BLaER1 (cell line): ENCODE measurements around the gene PLAGL2.
A peak's percentile ranks its signal among the peaks of the same experiment; 100 is the strongest.
"Not testable (repeated sequence)": the region's sequence is repeated elsewhere in the genome, so short reads cannot be mapped to it uniquely, and the experiment has no call there.

Experiments
- H3K27ac ChIP-seq: shearing (Covaris generic); formaldehyde crosslinking; 2 replicates; pipeline ENCODE4 v1.8.1; 2022
- H3K27me3 ChIP-seq: shearing (Covaris generic); formaldehyde crosslinking; 2 replicates; pipeline ENCODE4 v1.8.1; 2022
- H3K36me3 ChIP-seq: shearing (Covaris generic); formaldehyde crosslinking; 2 replicates; pipeline ENCODE4 v1.8.1; 2022
- H3K4me1 ChIP-seq: shearing (Covaris generic); formaldehyde crosslinking; 2 replicates; pipeline ENCODE4 v1.8.1; 2022
- H3K4me2 ChIP-seq: shearing (Covaris generic); formaldehyde crosslinking; 2 replicates; pipeline ENCODE4 v1.8.1; 2022
- H3K4me3 ChIP-seq: shearing (Covaris generic); formaldehyde crosslinking; 2 replicates; pipeline ENCODE4 v1.8.1; 2022
- H3K9ac ChIP-seq: shearing (Covaris generic); formaldehyde crosslinking; 2 replicates; pipeline ENCODE4 v1.8.1; 2022
- H3K9me3 ChIP-seq: shearing (Covaris generic); formaldehyde crosslinking; 2 replicates; pipeline ENCODE4 v1.8.1; 2022
- H4K20me1 ChIP-seq: shearing (Covaris generic); formaldehyde crosslinking; 2 replicates; pipeline ENCODE4 v1.8.1; 2022
- Cebpa-rat ChIP-seq: shearing (Covaris generic); IDR thresholded peaks from 2 replicates; pipeline ENCODE4 v1.8.1; 2022

Gene PLAGL2

GRCh38 chr20:32186506-32186905 is 21.0 kb downstream of the PLAGL2 start:
- Histone ChIP-seq H3K4me3 (no peak overlapping the region), H3K27me3 (peaks cover 26% of the 10 kb centered on the region), H3K27ac (no peak overlapping the region), H3K4me1 (peaks cover 39% of the 10 kb centered on the region), H3K9ac (no peak overlapping the region), H4K20me1 (peaks cover 37% of the 10 kb centered on the region), H3K4me2 (no peak overlapping the region), H3K9me3 (no peaks in the 10 kb centered on the region), H3K36me3 (peaks cover 3% of the 10 kb centered on the region; the same call in 1 of the 2 replicates)
- TF ChIP-seq Cebpa-rat: no peak

DNA sequence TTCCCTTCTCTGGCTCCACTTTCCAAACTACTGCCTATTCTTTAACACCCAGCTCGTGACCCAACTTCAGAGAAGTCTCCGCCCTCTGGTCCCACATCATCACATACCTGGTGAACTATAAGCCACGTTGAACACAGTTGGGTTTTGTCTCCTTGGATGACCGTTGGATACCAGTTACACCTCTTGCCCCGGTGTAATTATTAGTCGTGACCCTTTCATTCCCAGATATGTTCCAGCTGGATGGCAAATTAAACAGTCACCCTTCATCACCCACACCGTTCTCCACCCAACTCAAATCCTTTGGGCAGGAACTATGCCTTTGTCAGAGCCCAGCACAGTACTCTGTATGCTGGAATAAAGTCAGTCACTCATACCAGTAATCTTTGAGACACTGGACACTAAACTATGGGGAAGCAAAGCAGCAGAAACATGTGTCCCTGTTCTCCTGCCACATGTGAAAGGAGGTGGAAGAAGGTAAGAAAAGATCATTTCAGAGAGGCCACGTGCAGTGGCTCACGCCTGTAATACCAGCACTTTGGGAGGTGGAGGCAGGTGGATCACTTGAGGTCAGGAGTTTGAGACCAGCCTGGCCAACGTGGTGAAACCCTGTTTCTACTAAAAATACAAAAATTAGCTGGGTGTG is 22.5 kb downstream of the PLAGL2 start:
- Histone ChIP-seq H3K4me1 (peaks cover 25% of the 10 kb centered on the region), H3K4me3 (no peak overlapping the region)
- no peak for TF ChIP-seq Cebpa-rat

GRCh38 chr20:32183947-32184635 is 23.5 kb downstream of the PLAGL2 start:
- H3K9me3 ChIP-seq: no peaks in the 10 kb centered on the region
- no peak overlapping the region for H3K4me3 ChIP-seq
- TF ChIP-seq Cebpa-rat: no peak
- H3K27ac ChIP-seq: no peak overlapping the region
- H3K4me2 ChIP-seq: peak overlapping the region; percentile 53
- H4K20me1 ChIP-seq: peaks cover 13% of the 10 kb centered on the region
- H3K27me3 ChIP-seq: peaks cover 2% of the 10 kb centered on the region
- peaks cover 19% of the 10 kb centered on the region for H3K4me1 ChIP-seq
- no peaks in the 10 kb centered on the region for H3K36me3 ChIP-seq
- no peak overlapping the region for H3K9ac ChIP-seq

More for the DNA sequence above, 22.5 kb downstream of the PLAGL2 start:
- H3K27ac ChIP-seq: no peak overlapping the region
- peaks cover 23% of the 10 kb centered on the region for H4K20me1 ChIP-seq
- no peak overlapping the region for H3K9ac ChIP-seq
- no peak overlapping the region for H3K4me2 ChIP-seq
- no peaks in the 10 kb centered on the region for H3K36me3 ChIP-seq
- H3K9me3 ChIP-seq: no peaks in the 10 kb centered on the region
- peaks cover 12% of the 10 kb centered on the region for H3K27me3 ChIP-seq

DNA sequence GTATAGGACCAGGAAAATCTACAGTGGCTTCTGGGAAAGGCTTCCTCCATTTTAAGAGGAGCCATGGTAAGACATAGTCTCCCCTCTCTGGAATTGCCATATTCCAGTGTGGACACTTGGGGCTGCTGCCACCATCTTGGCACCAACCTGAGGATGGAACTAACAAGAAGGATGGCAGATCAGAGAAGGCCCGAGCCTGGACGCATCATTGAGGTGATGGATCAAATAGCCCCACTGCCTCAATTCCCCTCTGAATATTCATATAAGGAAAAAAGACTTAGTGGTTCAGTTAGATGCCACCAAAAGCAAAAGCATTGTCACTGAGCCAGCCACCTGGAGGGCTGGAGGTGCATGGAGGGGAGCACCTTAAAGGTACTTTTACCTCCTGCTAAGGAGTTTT is 25.9 kb downstream of the PLAGL2 start:
- Histone ChIP-seq H3K4me1 (peaks cover 13% of the 10 kb centered on the region), H3K27ac (no peak overlapping the region), H4K20me1 (no peaks in the 10 kb centered on the region), H3K4me3 (no peak overlapping the region), H3K27me3 (no peaks in the 10 kb centered on the region), H3K4me2 (no peak overlapping the region), H3K9ac (no peak overlapping the region), H3K36me3 (no peaks in the 10 kb centered on the region), H3K9me3 (no peaks in the 10 kb centered on the region)
- TF ChIP-seq Cebpa-rat: no peak

DNA sequence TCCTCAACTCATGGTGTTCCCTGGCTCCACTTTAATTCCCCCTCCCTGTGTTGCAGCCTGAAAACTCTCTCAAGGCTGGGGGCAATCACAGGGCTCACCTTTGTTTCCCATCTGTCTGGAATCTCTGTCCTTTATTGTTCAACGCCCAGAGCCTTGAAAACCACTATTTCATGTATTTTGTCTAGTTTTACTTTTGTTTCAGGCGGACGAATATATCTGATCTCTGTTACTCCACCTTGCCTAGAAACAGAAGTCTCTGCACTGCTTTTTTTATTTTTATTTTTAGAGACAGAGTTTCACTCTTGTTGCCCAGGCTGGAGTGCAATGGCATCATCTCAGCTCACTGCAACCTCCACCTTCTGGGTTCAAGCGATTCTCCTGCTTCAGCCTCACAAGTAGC is 27.6 kb downstream of the PLAGL2 start:
- H3K9ac ChIP-seq: no peak overlapping the region

GRCh38 chr20:32179515-32179914 is 28.0 kb downstream of the PLAGL2 start:
- Histone ChIP-seq H3K4me2 (no peak overlapping the region), H3K4me1 (peaks cover 8% of the 10 kb centered on the region), H3K27ac (no peak overlapping the region), H4K20me1 (no peaks in the 10 kb centered on the region), H3K36me3 (no peaks in the 10 kb centered on the region), H3K9ac (no peak overlapping the region), H3K9me3 (no peaks in the 10 kb centered on the region), H3K4me3 (no peak overlapping the region), H3K27me3 (no peaks in the 10 kb centered on the region)
- no peak for TF ChIP-seq Cebpa-rat

More for the DNA sequence above, 27.6 kb downstream of the PLAGL2 start:
- H4K20me1 ChIP-seq: no peaks in the 10 kb centered on the region
- no peaks in the 10 kb centered on the region for H3K36me3 ChIP-seq
- no peaks in the 10 kb centered on the region for H3K9me3 ChIP-seq
- H3K27ac ChIP-seq: no peak overlapping the region
- H3K4me2 ChIP-seq: no peak overlapping the region
- TF ChIP-seq Cebpa-rat: no peak
- peaks cover 13% of the 10 kb centered on the region for H3K4me1 ChIP-seq
- H3K27me3 ChIP-seq: no peaks in the 10 kb centered on the region
- no peak overlapping the region for H3K4me3 ChIP-seq

DNA sequence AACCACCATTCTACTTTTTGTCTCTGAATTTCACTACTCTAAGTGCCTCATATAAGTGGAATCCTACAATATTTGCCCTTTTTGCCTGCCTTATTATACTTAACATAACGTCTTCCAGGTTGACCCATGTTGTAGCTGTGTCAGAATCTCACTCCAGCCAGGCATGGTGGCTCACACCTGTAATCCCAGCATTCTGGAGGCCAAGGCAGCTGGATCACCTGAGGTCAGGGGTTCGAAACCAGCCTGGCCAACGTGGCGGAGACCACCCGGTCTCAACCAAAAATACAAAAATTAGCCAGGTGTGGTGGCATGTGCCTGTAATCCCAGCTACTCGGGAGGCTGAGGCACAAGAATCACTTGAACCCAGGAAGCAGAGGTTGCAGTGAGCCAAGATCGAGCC is 29.8 kb downstream of the PLAGL2 start:
- H3K4me1 ChIP-seq, H3K4me3 ChIP-seq, H3K27ac ChIP-seq, H3K4me2 ChIP-seq, H4K20me1 ChIP-seq, H3K9ac ChIP-seq, H3K27me3 ChIP-seq, H3K36me3 ChIP-seq, H3K9me3 ChIP-seq: not testable (repeated sequence)

- H3K9me3 ChIP-seq: no peaks in the 10 kb centered on the region
- H3K4me2 ChIP-seq: no peak overlapping the region
- H4K20me1 ChIP-seq: 0 out of 2 replicates have a peak, but pooled peaks cover 7% of the 10 kb centered on the region
- no peak overlapping the region for H3K27ac ChIP-seq
- TF ChIP-seq Cebpa-rat: no peak
- H3K27me3 ChIP-seq: no peaks in the 10 kb centered on the region
- H3K4me3 ChIP-seq: no peak overlapping the region
- no peaks in the 10 kb centered on the region for H3K4me1 ChIP-seq
- no peak overlapping the region for H3K9ac ChIP-seq
- H3K36me3 ChIP-seq: peaks cover 43% of the 10 kb centered on the region
These were observed 39.2 kb downstream of the PLAGL2 start for GRCh38 chr20:32168184-32168910.

DNA sequence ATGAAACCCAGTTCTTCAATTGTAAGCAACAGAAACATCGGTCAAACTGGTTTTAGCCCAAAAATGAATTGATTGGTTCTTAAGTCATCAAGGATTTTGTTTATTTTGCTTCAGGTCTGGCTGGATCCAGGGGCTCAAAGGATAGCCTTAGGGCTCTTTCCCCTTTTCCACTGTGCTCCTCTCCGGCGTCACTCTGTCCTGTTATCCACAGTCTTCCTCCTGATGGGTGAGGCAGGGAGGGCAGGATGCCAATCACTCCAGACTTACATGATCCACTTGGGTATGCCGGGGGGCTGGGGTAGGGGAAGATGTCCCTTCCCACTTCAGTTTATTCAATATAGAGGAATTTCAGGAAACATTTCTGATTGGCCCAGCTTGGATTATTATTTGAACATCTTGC is 40.0 kb downstream of the PLAGL2 start:
- Histone ChIP-seq H4K20me1 (0 out of 2 replicates have a peak, but pooled peaks cover 7% of the 10 kb centered on the region), H3K27me3 (no peaks in the 10 kb centered on the region), H3K9ac (no peak overlapping the region), H3K27ac (no peak overlapping the region), H3K9me3 (no peaks in the 10 kb centered on the region), H3K36me3 (peaks cover 51% of the 10 kb centered on the region), H3K4me2 (no peak overlapping the region), H3K4me3 (no peak overlapping the region), H3K4me1 (no peaks in the 10 kb centered on the region)
- no peak for TF ChIP-seq Cebpa-rat
